H9 (cell line): ENCODE measurements around the gene FAM24B. TPM values are rescaled to one million over a fixed set of nuclear protein-coding genes. Genes with fewer than 3 reads are reported as not detected.

Experiments
- DNase-seq: peaks from one replicate; pipeline ENCODE4 v3.0.0-alpha.2; 2017
- H2AFZ ChIP-seq: one replicate; pipeline ENCODE4 v1.6.1; 2013; ENCODE audit warnings: mild to moderate bottlenecking, low read length, control low read depth, moderate library complexity
- H2AK5ac ChIP-seq: 2 replicates; pipeline ENCODE4 v1.6.1; 2013; ENCODE audit warnings: low read length, control low read depth, mixed read lengths; ENCODE audit not compliant: insufficient read length
- H2BK120ac ChIP-seq: one replicate; pipeline ENCODE4 v1.6.1; 2013; ENCODE audit warnings: low read depth, mild to moderate bottlenecking, low read length, control low read depth, inconsistent platforms; ENCODE audit not compliant: poor library complexity, severe bottlenecking
- H2BK12ac ChIP-seq: 2 replicates; pipeline ENCODE4 v1.6.1; 2013; ENCODE audit warnings: low read length, control low read depth, mixed read lengths, low read depth; ENCODE audit not compliant: insufficient read length
- H2BK15ac ChIP-seq: 2 replicates; pipeline ENCODE4 v1.6.1; 2013; ENCODE audit warnings: low read depth, low read length, control low read depth
- H2BK20ac ChIP-seq: one replicate; pipeline ENCODE4 v1.6.1; 2013; ENCODE audit warnings: low read depth, mild to moderate bottlenecking, low read length, control low read depth, inconsistent platforms; ENCODE audit not compliant: poor library complexity, severe bottlenecking
- H2BK5ac ChIP-seq: 2 replicates; pipeline ENCODE4 v1.6.1; 2013; ENCODE audit warnings: low read length, control low read depth, mixed read lengths; ENCODE audit not compliant: insufficient read length
- H3K14ac ChIP-seq: 2 replicates; pipeline ENCODE4 v1.6.1; 2013; ENCODE audit warnings: low read length, control low read depth; ENCODE audit not compliant: insufficient read depth
- H3K18ac ChIP-seq: 2 replicates; pipeline ENCODE4 v1.6.1; 2013; ENCODE audit warnings: low read depth, mild to moderate bottlenecking, mixed read lengths, low read length, control low read depth; ENCODE audit not compliant: insufficient read length
- H3K23ac ChIP-seq: 2 replicates; pipeline ENCODE4 v1.6.1; 2013; ENCODE audit warnings: low read length, control low read depth, mixed read lengths, low read depth; ENCODE audit not compliant: insufficient read length
- H3K23me2 ChIP-seq: 2 replicates; pipeline ENCODE4 v1.6.1; 2013; ENCODE audit warnings: low read depth, mild to moderate bottlenecking, mixed read lengths, low read length, control low read depth; ENCODE audit not compliant: insufficient read length, poor library complexity, severe bottlenecking
- H3K27ac ChIP-seq: 2 replicates; pipeline ENCODE4 v1.5.1; 2013; ENCODE audit warnings: low read length, control low read depth, mixed read lengths, low read depth; ENCODE audit not compliant: insufficient read length
- H3K27me3 ChIP-seq: 2 replicates; pipeline ENCODE4 v1.6.1; 2013; ENCODE audit warnings: low read length, control low read depth, inconsistent platforms; ENCODE audit not compliant: insufficient read depth
- H3K4ac ChIP-seq: 2 replicates; pipeline ENCODE4 v1.6.1; 2013; ENCODE audit warnings: low read depth, mild to moderate bottlenecking, control low read depth, inconsistent platforms, low read length, moderate library complexity
- H3K4me1 ChIP-seq: 2 replicates; pipeline ENCODE4 v1.6.1; 2013; ENCODE audit warnings: low read length, control low read depth, inconsistent platforms; ENCODE audit not compliant: insufficient read depth
- H3K4me2 ChIP-seq: 2 replicates; pipeline ENCODE4 v1.6.1; 2013; ENCODE audit warnings: low read length, control low read depth, mixed read lengths; ENCODE audit not compliant: insufficient read length, insufficient read depth
- H3K56ac ChIP-seq: 2 replicates; pipeline ENCODE4 v1.6.1; 2013; ENCODE audit warnings: low read depth, mild to moderate bottlenecking, mixed read lengths, low read length, control low read depth; ENCODE audit not compliant: insufficient read length
- H3K79me1 ChIP-seq: 2 replicates; pipeline ENCODE4 v1.6.1; 2013; ENCODE audit warnings: low read depth, mild to moderate bottlenecking, moderate library complexity, low read length, control low read depth, inconsistent platforms; ENCODE audit not compliant: insufficient read depth, poor library complexity, severe bottlenecking
- H3K79me2 ChIP-seq: 2 replicates; pipeline ENCODE4 v1.6.1; 2013; ENCODE audit warnings: low read length, control low read depth, inconsistent platforms; ENCODE audit not compliant: insufficient read depth
- H3K9ac ChIP-seq: 2 replicates; pipeline ENCODE4 v1.6.1; 2013; ENCODE audit warnings: low read length, control low read depth, mixed read lengths; ENCODE audit not compliant: insufficient read length; ENCODE audit errors: extremely low read depth
- H3K9me3 ChIP-seq: one replicate; pipeline ENCODE4 v1.6.1; 2013; ENCODE audit warnings: low read depth, low read length, inconsistent platforms; ENCODE audit not compliant: control insufficient read depth
- H3T11ph ChIP-seq: one replicate; pipeline ENCODE4 v1.6.1; 2013; ENCODE audit warnings: mild to moderate bottlenecking, low read length, control low read depth, inconsistent platforms
- H4K20me1 ChIP-seq: one replicate; pipeline ENCODE4 v1.6.1; 2013; ENCODE audit not compliant: control insufficient read depth, insufficient read length, insufficient read depth
- H4K5ac ChIP-seq: 2 replicates; pipeline ENCODE4 v1.6.1; 2013; ENCODE audit warnings: low read depth, mild to moderate bottlenecking, mixed read lengths, low read length, control low read depth; ENCODE audit not compliant: insufficient read length
- H4K8ac ChIP-seq: replicated peaks from 2 replicates; pipeline ENCODE4 v1.6.1; 2013; ENCODE audit warnings: low read length, control low read depth, mixed read lengths, low read depth; ENCODE audit not compliant: insufficient read length
- H4K91ac ChIP-seq: 2 replicates; pipeline ENCODE4 v1.6.1; 2013; ENCODE audit warnings: low read depth, mild to moderate bottlenecking, moderate library complexity, mixed read lengths, low read length, control low read depth; ENCODE audit not compliant: insufficient read length
- H3K27ac Mint-ChIP-seq, 3 experiments: 2 replicates in 2 of 3; 3 replicates in 1 of 3; pipeline ENCODE4 v1.8.0; 2020 to 2021; ENCODE audit warnings: mixed read lengths in 3 of 3, mild to moderate bottlenecking in 1 of 3, moderate library complexity in 1 of 3
- H3K27me3 Mint-ChIP-seq: 2 replicates; pipeline ENCODE4 v1.8.0; 2021; ENCODE audit warnings: low read depth, mild to moderate bottlenecking, moderate library complexity, mixed read lengths
- H3K36me3 Mint-ChIP-seq, 3 experiments: 2 replicates in 2 of 3; 3 replicates in 1 of 3; pipeline ENCODE4 v1.8.0; 2020 to 2021; ENCODE audit warnings: low read depth in 3 of 3, mixed read lengths in 3 of 3; ENCODE audit not compliant: insufficient read depth in 1 of 3
- H3K4me1 Mint-ChIP-seq, 2 experiments: 2 replicates each; pipeline ENCODE4 v1.8.0; 2020; ENCODE audit warnings: mixed read lengths in 2 of 2
- H3K4me3 Mint-ChIP-seq, 2 experiments: 2 replicates in 1 of 2; 3 replicates in 1 of 2; pipeline ENCODE4 v1.8.0; 2020 to 2021; ENCODE audit warnings: mild to moderate bottlenecking in 2 of 2, mixed read lengths in 2 of 2, moderate library complexity in 1 of 2
- H3K9me3 Mint-ChIP-seq, 2 experiments: 2 replicates in 1 of 2; 3 replicates in 1 of 2; pipeline ENCODE4 v1.8.0; 2020; ENCODE audit warnings: mild to moderate bottlenecking in 2 of 2, mixed read lengths in 2 of 2, moderate library complexity in 1 of 2
- CTCF ChIP-seq: fragments of 200-600 bp; sonication (generic); conservative IDR thresholded peaks from 3 replicates; pipeline ENCODE4 v1.8.0; 2021; ENCODE audit warnings: antibody characterized with exemption, mild to moderate bottlenecking
- WGBS: extraction: QIAGEN DNeasy Blood & Tissue Kit; methylation state at CpG from one replicate; pipeline ENCODE4 v1.1.7; 2013; ENCODE audit warnings: missing lambda C conversion rate, low lambda C conversion rate, mixed read lengths; ENCODE audit not compliant: insufficient read length; ENCODE audit errors: extremely low coverage; 5-methylcytosine and 5-hydroxymethylcytosine counted together
- total RNA-seq: library from RNA; stranded (reverse); gene quantifications from 2 replicates; pipeline ENCODE4 v1.2.1, GENCODE V29; 2021

FAM24B gene
- total RNA-seq, 1 experiment from 2014 or later = not detected

- no peak overlapping the region for H3K23ac ChIP-seq
- H3K4me1 ChIP-seq = no peaks in the 10 kb centered on the region; the same call in 1 of the 2 replicates
- no peak overlapping the region for H4K8ac ChIP-seq
- no peaks in the 10 kb centered on the region for H3K79me2 ChIP-seq
- no peak overlapping the region for H2BK15ac ChIP-seq
- no peaks in the 10 kb centered on the region for H3K23me2 ChIP-seq
- H2BK12ac ChIP-seq = no peak overlapping the region
- H3K4me2 ChIP-seq = no peak overlapping the region
- H2AFZ ChIP-seq = no peak overlapping the region
- H3K36me3 Mint-ChIP-seq = peaks cover 0 to 5% (median 1%) of the 10 kb centered on the region in 3 experiments; a peak in 5 of 7 replicates
- H4K5ac ChIP-seq = no peak overlapping the region
- H3K27me3 ChIP-seq = no peaks in the 10 kb centered on the region
- no peaks in the 10 kb centered on the region for H4K20me1 ChIP-seq
- TF ChIP-seq CTCF = no peak
- peaks cover 4% of the 10 kb centered on the region; the same call in 1 of the 2 replicates for H3K27me3 Mint-ChIP-seq
- no peak overlapping the region for H3K4ac ChIP-seq
- H3K27ac ChIP-seq = no peak overlapping the region
- H3K14ac ChIP-seq = no peak overlapping the region
- H4K91ac ChIP-seq = no peak overlapping the region
- H2AK5ac ChIP-seq = no peak overlapping the region
- no peak overlapping the region for H3K56ac ChIP-seq
- H2BK5ac ChIP-seq = no peak overlapping the region
- no peak overlapping the region for H3K18ac ChIP-seq
- no peak overlapping the region for H2BK20ac ChIP-seq
- peaks cover 0 to 8% of the 10 kb centered on the region in 2 experiments; a peak in 3 of 5 replicates for H3K9me3 Mint-ChIP-seq
- no peak overlapping the region for H2BK120ac ChIP-seq
- H3K4me1 Mint-ChIP-seq = peaks cover 36 to 40% of the 10 kb centered on the region in 2 experiments
- H3K79me1 ChIP-seq = no peaks in the 10 kb centered on the region
- H3K27ac Mint-ChIP-seq = peak overlapping the region in 1 of 3 experiments; percentile 35; a peak in 1 of 7 replicates
- DNase-seq = no peak
- H3T11ph ChIP-seq = no peak overlapping the region
- H3K4me3 Mint-ChIP-seq = no peak overlapping the region
- no peaks in the 10 kb centered on the region for H3K9me3 ChIP-seq
- no CpG with 5 or more reads among the region's 5 CpGs for WGBS
- H3K9ac ChIP-seq = no peak overlapping the region
These were observed 28.4 kb downstream of the FAM24B start for GRCh38 chr10:122850705-122851640.
